Fibroblast of skin of right quadriceps (primary cell): Measurements from ENCODE around the gene FZD8.

Experiments used
- DNase-seq: peaks from one replicate; pipeline ENCODE4 v3.0.0-alpha.2; 2013

The FZD8 gene

DNA sequence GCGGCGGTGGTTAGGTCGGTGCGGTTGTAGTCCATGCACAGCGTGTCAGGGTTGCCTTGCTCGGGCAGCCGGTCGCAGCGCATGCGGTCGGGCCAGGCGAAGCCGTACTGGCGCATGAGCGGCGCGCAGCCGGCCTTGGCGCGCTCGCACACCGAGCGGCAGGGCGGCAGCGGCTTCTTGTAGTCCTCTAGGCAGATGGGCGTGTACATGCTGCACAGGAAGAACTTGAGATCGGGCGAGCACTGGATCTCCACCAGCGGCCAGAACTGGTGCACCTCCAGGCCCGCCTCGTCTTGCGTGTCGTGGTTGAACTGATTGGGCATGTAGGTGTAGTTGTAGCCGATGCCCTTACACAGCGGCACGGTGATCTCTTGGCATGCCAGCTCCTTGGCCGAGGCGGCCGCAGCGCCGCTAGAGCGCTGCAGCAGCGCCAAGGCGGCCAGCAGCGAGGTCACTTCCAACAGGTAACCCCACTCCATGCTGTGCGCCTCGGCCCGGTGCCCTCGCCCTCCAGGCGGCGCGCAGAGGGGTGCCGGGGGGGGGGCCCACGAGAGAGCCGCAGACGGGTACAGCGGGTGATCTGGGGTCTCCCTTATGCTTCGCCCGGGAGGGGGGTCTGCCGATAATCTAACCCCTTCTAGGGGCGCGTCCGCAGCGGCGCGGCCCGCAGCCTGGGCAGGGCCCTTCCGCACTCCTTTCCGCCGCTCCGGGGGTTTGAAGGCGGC is 983 bp downstream of the FZD8 start:
- DNase-seq: peak; percentile 85

GRCh38 chr10:35640474-35640873 is 1.6 kb downstream of the FZD8 start:
- DNase-seq: peak; percentile 72

DNA sequence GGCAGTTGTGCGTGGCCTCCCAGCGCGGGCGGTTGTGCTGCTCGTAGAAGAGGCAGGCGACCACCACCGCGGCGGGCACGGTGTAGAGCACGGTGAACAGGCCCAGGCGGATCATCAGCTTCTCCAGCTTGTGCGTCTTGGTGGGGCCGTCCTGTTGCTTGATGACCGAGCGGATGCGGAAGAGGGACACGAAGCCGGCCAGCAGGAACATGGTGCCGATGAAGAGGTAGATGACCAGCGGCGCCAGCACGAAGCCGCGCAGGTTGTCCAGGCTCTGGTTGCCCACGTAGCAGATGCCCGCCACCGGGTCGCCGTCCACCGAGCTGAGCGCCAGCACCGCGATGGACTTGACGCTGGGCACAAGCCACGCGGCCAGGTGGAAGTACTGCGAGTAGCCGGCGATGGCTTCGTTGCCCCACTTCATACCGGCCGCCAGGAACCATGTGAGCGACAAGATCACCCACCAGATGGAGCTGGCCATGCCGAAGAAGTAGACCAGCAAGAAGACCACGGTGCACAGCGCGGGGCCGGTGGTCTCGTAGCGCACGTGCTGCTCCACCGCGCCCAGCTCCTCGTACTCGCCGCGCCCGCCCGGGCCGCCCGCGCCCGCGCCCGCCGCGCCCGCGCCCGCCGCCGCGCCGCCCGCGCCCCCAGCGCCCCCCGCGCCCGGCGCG is 2.2 kb downstream of the FZD8 start:
- peak; percentile 47 for DNase-seq

- no peak for DNase-seq
Observed at GRCh38 chr10:35639021-35639727, 2.9 kb downstream of the FZD8 start.

- DNase-seq: no peak
Observed at GRCh38 chr10:35638101-35638500, 4.0 kb downstream of the FZD8 start.

GRCh38 chr10:35637462-35637861 is 4.6 kb downstream of the FZD8 start:
- no peak for DNase-seq

GRCh38 chr10:35636956-35637355 is 5.1 kb downstream of the FZD8 start:
- DNase-seq: no peak

DNA sequence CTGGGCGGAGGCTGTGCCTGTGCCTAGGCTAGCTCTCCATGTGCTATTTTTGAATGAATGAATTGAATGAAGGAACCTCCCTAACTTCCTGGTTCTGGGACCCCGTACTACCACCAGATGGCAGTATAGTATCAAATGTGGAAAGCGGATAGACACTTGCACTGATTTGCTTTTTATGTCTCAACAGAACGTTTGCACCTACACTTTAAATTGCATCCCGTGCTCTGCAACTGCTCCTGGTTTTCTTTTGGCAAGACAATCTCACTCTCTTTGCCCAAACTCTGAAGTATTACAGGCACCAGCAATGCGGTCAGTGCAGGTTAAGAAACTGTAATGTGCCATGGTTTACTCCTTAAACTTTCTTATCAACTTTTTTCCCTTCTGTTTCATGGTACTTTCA is 6.5 kb downstream of the FZD8 start:
- peak; percentile 70 for DNase-seq

DNA sequence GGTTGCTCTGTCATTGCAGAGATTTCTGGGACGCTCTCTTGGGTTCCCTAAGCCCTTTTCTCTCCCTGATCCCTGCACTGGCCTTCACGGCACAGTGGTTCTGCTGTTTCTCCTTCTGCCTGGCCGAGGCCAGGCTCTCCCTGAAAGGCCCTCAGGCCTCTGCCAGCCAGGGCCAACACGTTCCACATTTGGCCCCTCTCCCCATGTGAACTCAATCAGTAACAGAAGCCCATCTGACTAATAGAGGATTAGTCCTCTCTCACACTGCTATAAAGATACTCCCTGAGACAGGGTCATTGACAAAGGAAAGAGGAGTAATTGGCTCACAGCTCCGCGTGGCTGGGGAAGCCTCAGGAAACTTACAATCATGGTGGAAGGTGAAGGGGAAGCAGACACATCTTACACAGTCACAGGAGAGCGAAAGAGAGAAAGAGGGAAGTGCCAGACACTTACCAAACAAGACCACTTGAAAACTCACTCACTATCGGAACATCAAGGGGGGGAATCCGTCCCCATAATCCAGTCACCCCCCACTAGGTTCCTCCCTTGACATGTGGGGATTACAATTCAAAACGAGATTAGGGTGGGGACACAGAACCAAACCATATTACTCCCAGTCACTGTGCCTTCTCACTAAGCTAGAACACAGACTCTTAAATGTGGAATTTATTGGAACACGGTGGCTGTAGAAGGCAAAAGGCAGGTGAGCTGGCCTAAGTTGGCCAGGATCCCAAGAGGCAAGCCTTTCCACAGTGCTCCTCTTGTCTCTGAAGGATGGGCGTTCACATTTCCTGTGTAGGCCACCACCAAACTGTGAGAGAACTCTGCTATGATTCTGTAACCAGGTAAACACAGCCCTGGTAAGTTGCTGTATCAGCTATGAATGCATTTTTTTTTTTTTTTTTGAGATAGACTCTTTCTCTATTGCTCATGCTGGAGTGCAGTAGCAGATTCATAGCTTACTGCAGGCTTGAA is 8.8 kb downstream of the FZD8 start:
- DNase-seq: no peak

DNA sequence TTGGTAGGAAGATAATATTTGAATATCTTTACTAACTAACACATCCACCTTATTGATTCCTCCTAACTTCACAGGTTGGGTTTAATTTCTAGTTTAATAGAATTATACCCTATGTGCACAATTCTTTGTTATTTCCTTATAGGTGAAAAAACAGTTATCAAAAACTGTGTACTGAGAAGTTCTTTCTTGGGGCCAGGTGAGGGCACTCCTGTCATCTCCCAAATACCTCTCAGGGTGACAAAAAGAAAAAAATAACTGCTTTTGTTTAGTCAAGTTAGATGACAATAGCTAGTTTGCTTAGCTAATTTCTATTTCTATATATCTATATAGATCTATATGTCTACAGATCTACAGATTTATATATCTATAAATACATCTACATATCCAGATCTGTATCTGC is 10.1 kb downstream of the FZD8 start:
- DNase-seq: no peak

- DNase-seq: no peak
Observed at GRCh38 chr10:35631404-35631803, 10.7 kb downstream of the FZD8 start.

DNA sequence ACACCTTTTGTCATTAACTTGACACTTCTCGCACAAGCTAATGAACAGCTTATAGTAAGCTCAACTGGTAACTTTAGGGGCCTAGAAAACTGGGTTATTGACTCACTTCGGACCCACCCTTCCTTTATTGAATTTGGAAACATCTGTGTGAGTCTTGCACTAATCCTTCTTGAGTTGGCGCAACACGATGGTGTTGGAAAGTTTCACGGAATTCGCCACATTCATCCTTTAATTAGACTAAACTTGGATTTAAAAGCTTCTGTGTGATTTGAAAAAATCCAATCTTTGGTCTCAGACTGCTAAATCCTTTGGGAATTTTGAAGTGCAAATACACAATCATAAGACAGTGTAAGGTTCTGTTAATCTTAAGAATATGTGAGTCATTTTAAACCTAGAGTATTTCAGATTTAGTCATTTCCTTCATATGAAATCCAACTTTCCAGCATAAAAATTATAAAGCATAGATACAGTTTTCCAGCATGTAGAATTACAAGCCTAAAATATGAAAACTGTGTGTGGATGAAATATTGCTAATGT is 15.1 kb downstream of the FZD8 start:
- DNase-seq: peak; percentile 64

DNA sequence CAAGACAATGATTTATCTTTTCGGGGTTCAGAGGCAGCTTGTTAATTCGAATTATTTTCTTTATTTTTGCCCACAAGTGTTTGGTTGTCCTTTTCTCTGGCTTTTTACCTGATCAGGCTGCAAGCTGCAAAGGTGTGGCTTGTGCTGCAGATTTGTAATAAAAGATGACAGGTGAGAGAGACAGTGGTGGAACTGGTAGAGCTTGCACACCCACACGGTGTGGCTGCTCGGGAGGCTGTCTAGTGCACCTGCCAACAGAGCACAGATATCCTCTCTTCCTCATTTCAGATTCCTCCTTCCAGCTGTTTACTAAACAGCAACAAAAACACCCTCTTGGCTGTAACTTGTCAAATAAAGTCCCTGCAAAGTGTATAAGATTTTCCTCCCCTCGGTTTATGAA is 27.8 kb downstream of the FZD8 start:
- no peak for DNase-seq

- peak; percentile 28 for DNase-seq
Observed at GRCh38 chr10:35613597-35614226, 28.4 kb downstream of the FZD8 start.

GRCh38 chr10:35613107-35613440 is 29.0 kb downstream of the FZD8 start:
- DNase-seq: no peak

DNA sequence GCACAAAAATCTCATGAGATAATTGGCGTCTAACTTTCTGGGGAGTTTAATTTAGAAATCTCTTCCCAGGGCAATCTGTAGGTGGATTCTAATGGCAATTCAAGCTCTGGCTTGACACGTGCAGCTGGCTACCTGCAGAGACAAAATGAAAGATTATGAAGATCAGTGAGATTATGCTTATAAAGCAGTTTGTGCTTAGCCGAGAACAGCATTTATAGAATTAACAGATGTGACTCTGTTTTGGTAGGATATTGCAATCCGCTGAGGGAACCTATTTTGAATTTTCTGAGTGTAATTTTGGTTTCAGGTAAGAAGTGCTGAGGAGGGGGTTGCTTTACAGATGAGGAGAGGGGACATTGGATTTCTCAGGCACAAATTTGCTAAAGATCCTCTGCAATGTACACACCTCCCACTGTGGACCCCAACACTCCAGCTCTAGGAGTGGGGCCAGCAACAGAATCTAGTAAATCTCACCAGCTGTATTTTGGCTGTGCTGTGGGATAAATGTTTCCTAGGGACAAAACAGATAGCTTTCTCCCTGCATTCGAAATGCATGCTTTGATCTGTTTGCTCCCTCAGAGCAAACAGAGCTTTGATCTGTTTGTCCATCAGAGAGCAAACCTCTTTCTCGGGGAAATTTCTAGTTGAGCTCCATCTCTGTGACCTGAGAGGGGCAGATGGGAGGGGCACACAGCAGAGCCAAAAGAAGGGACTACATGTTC is 29.6 kb downstream of the FZD8 start:
- no peak for DNase-seq

GRCh38 chr10:35611750-35612149 is 30.3 kb downstream of the FZD8 start:
- DNase-seq: no peak

- no peak for DNase-seq
Observed at GRCh38 chr10:35608328-35608672, 33.8 kb downstream of the FZD8 start.

DNA sequence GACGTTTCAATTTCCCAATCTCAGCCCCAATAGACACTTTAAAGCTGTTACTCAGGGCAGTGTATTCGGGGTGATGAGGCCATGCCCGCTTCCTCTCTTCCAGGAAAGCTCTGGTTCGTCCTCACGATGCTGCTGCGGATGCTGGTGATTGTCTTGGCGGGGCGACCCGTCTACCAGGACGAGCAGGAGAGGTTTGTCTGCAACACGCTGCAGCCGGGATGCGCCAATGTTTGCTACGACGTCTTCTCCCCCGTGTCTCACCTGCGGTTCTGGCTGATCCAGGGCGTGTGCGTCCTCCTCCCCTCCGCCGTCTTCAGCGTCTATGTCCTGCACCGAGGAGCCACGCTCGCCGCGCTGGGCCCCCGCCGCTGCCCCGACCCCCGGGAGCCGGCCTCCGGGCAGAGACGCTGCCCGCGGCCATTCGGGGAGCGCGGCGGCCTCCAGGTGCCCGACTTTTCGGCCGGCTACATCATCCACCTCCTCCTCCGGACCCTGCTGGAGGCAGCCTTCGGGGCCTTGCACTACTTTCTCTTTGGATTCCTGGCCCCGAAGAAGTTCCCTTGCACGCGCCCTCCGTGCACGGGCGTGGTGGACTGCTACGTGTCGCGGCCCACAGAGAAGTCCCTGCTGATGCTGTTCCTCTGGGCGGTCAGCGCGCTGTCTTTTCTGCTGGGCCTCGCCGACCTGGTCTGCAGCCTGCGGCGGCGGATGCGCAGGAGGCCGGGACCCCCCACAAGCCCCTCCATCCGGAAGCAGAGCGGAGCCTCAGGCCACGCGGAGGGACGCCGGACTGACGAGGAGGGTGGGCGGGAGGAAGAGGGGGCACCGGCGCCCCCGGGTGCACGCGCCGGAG is 34.4 kb downstream of the FZD8 start:
- DNase-seq: peak; percentile 13

- DNase-seq: peak; percentile 3
Observed at GRCh38 chr10:35606430-35606829, 35.7 kb downstream of the FZD8 start.

DNA sequence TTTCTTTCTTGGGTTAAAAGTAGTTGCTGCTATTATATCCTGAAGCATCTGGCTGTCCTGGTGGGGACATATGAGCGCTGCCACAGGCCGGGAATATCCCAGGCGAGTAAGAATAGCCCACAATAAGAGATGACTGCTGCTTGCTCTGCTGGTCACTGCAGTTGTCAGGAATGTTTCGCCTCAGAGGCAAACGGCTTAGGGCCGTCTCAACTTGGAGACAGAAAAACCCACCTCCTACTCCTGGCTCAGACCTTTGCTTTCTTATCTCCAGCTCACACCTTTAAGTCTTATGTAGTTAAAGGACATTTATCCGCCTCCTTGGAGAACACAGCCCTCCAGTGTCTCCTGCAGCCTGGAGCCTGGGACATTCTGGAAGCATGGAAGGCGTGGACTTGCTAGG is 36.9 kb downstream of the FZD8 start, which contains the start of gene GJD4:
TSS of gene GJD4 (plus strand) at position 151 of the 400 bp plus-strand sequence. CDS start at position 378, 227 bp downstream.
- no peak for DNase-seq
